ENCODE measurements around the gene IRAK2. TPM values are rescaled to one million over a fixed set of nuclear protein-coding genes. Genes with fewer than 3 reads are reported as not detected.

The IRAK2 gene
- total RNA-seq, 1 donor from 2014 or later = 2.0 TPM

Other genes starting within 250 kb of the IRAK2 start
- 35.0 TPM for gene IL17RC, start 247.8 kb upstream of the IRAK2 start, total RNA-seq
- 72.3 TPM for gene CRELD1, start 231.1 kb upstream of the IRAK2 start, total RNA-seq
- 0.47 TPM for gene PRRT3, start 212.5 kb upstream of the IRAK2 start, total RNA-seq
- 84.7 TPM for gene EMC3, start 178.1 kb upstream of the IRAK2 start, total RNA-seq
- 0.77 TPM for gene FANCD2, start 138.5 kb upstream of the IRAK2 start, total RNA-seq
- not detected for gene FANCD2OS, start 56.7 kb upstream of the IRAK2 start, total RNA-seq
- gene BRK1, start 49.2 kb upstream of the IRAK2 start, total RNA-seq = 99.0 TPM
- gene VHL, start 23.1 kb upstream of the IRAK2 start, total RNA-seq = 11.5 TPM
- 15.8 TPM for gene TATDN2, start 83.5 kb downstream of the IRAK2 start, total RNA-seq
- 0.25 TPM for gene GHRL, start 128.0 kb downstream of the IRAK2 start, total RNA-seq
- 52.3 TPM for gene SEC13, start 156.2 kb downstream of the IRAK2 start, total RNA-seq

Measured in left ventricle myocardium inferior (tissue), 1 donor.